Testis (tissue), 3 donors: ENCODE results near the gene C10orf120. TPM values are rescaled to one million over a fixed set of nuclear protein-coding genes. Genes with fewer than 3 reads are reported as not detected.

ENCODE experiments used
- DNase-seq: peaks from one replicate; pipeline ENCODE4 v3.0.0-alpha.2; 2019
- H3K27ac ChIP-seq, 2 donors: fragments of 200-600 bp; sonication (generic); one replicate each; pipeline ENCODE4 v1.5.1; 2019
- H3K27me3 ChIP-seq: fragments of 200-600 bp; sonication (generic); one replicate; pipeline ENCODE4 v1.5.1; 2019
- H3K36me3 ChIP-seq: fragments of 200-600 bp; sonication (generic); one replicate; pipeline ENCODE4 v1.5.1; 2017; ENCODE audit warnings: low read depth; ENCODE audit errors: missing control alignments
- H3K4me1 ChIP-seq: fragments of 200-600 bp; sonication (generic); one replicate; pipeline ENCODE4 v1.5.1; 2019
- H3K4me3 ChIP-seq, 2 donors: fragments of 200-600 bp; sonication (generic); one replicate each; pipeline ENCODE4 v1.5.1; 2017 to 2019
- H3K9me3 ChIP-seq: fragments of 200-600 bp; sonication (generic); one replicate; pipeline ENCODE4 v1.5.1; 2017
- POLR2A ChIP-seq: fragments of 450-650 bp; IDR thresholded peaks from one replicate; pipeline ENCODE4 v1.6.1; 2017; ENCODE audit warnings: antibody characterized with exemption, mild to moderate bottlenecking, moderate library complexity
- whole genome bisulfite sequencing, 2 donors: methylation state at CpG; one replicate each; pipeline ENCODE4 v1.1.5; 2018; 5-methylcytosine and 5-hydroxymethylcytosine counted together
- intact Hi-C: fragments of 100-400 bp; cut with DNase I; formaldehyde crosslinking; loops from one replicate; pipeline ENCODE4 v1.15.1; 2023; ENCODE audit warnings: low total_unique reads
- polyA plus RNA-seq: library from polyadenylated mRNA; stranded (reverse); fragments of 350-450 nt; fragmentation: Illumina TruSeq; extraction: RNeasy Lipid Tissue Mini Kit (QIAGEN cat#74804); gene quantifications from one replicate; pipeline ENCODE4 v1.2.3, GENCODE V29; 2014; ENCODE audit warnings: low read depth, low replicate concordance; ENCODE audit not compliant: insufficient read depth
- total RNA-seq, 2 donors: library from RNA; depleted of rRNA; stranded (reverse); fragments of >200 nt; gene quantifications; one replicate each; pipeline ENCODE4 v1.2.3, GENCODE V29; 2016
- TF ChIP-seq, protein P1 (sequence below), 3 experiments: fragments of 450-650 bp in 2 of 3; fragments of 200-600 bp in 1 of 3; sonication (generic) in 1 of 3; IDR thresholded peaks; one replicate each; pipeline ENCODE4 v1.5.1; 2016 to 2019; ENCODE audit warnings: antibody characterized with exemption in 3 of 3, mild to moderate bottlenecking in 2 of 3, moderate library complexity in 1 of 3

The C10orf120 gene
- total and polyA plus RNA-seq, 3 donors from 2014 or later = 7.9 to 36.6 (median 11.9) TPM

- no peak for DNase-seq
- no peak overlapping the region for H3K4me3 ChIP-seq
- intact Hi-C loops = no loop called here
- 77 to 85% methylated on average over 9 of the region's 9 CpGs for WGBS, 2 donors
- TF ChIP-seq, protein P1, sequence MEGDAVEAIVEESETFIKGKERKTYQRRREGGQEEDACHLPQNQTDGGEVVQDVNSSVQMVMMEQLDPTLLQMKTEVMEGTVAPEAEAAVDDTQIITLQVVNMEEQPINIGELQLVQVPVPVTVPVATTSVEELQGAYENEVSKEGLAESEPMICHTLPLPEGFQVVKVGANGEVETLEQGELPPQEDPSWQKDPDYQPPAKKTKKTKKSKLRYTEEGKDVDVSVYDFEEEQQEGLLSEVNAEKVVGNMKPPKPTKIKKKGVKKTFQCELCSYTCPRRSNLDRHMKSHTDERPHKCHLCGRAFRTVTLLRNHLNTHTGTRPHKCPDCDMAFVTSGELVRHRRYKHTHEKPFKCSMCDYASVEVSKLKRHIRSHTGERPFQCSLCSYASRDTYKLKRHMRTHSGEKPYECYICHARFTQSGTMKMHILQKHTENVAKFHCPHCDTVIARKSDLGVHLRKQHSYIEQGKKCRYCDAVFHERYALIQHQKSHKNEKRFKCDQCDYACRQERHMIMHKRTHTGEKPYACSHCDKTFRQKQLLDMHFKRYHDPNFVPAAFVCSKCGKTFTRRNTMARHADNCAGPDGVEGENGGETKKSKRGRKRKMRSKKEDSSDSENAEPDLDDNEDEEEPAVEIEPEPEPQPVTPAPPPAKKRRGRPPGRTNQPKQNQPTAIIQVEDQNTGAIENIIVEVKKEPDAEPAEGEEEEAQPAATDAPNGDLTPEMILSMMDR (IDR thresholded peaks at IDR 0.05) = no peak
- TF ChIP-seq POLR2A = no peak
- H3K27me3 ChIP-seq = no peaks in the 10 kb centered on the region
- H3K36me3 ChIP-seq = no peaks in the 10 kb centered on the region
- H3K27ac ChIP-seq = no peak overlapping the region
- no peaks in the 10 kb centered on the region for H3K9me3 ChIP-seq
- peaks cover 11% of the 10 kb centered on the region for H3K4me1 ChIP-seq
These were observed 15.9 kb upstream of the C10orf120 start for GRCh38 chr10:122715576-122715975.

DNA sequence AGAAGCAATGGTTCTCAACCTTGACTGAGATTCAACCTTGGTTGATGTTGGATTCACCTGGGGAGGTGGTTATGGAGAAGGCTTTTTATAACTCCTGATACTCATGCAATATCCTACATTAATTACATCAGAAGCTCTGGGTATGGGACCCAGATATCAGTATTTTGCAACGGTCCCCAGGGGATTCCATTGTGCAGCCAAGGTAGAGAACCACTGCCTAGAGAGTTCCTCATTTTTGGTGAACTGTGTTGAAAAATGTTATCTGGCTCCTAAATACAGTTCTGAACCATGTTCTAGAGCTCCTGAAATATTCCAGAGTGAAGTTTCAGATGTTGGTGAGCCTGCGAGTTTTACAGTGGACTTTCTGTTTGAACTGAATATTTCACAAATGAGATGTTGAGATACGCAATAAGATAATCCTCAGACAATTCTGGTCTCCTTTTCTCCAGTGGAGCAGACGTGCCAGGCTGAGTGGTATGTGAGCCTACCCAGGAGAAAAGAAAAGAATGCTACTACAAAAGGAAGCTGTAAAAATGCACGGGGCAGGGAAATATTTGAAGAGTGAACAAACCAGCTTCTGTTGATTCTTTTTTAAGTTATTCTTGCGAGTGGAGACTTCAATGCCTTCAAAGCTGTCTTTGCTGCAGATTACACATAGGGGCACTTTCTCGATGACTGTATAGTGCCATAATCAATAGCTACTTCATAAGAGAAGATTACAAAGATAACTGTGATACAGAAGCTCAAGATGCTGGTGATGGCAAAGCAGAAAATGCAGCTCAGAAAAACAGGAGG, 13.6 kb upstream of the C10orf120 start:
- no peak overlapping the region for H3K27ac ChIP-seq
- H3K27me3 ChIP-seq = no peaks in the 10 kb centered on the region
- H3K36me3 ChIP-seq = no peaks in the 10 kb centered on the region
- TF ChIP-seq, protein P1 (IDR thresholded peaks at IDR 0.05) = no peak
- TF ChIP-seq POLR2A = no peak
- DNase-seq = no peak
- no peaks in the 10 kb centered on the region for H3K9me3 ChIP-seq
- H3K4me3 ChIP-seq = no peak overlapping the region
- intact Hi-C loops = no loop called here
- WGBS, 2 donors = 75 to 83% methylated on average over 7 of the region's 7 CpGs
- peaks cover 14% of the 10 kb centered on the region for H3K4me1 ChIP-seq

- intact Hi-C loops = no loop called here
- WGBS, 2 donors = 40 to 82% methylated on average over 1 of the region's 1 CpG
These were observed 10.9 kb upstream of the C10orf120 start for GRCh38 chr10:122710576-122710975.

DNA sequence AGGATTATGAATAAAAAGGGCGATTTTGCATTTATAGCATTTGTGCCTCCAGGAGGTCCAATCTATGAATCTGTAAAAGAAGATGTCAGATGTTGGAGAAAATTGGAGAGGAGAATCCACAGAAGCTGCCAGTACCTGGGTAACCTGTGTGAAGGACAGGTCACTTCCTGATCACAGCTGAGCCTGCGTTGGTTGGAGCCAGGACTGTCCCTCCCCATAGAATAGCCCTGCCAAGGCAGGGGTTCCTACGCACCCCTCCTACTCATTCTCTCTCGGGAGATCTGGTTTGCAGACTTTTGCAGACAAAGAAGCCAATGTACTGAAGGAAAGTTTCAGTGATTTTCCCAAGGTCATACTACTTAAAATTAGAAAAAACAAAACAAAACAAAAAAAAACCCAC, 10.3 kb upstream of the C10orf120 start:
- TF ChIP-seq POLR2A = no peak
- TF ChIP-seq, protein P1 (IDR thresholded peaks at IDR 0.05) = no peak
- H3K9me3 ChIP-seq = no peaks in the 10 kb centered on the region

More at GRCh38 chr10:122710576-122710975, 10.9 kb upstream of the C10orf120 start:
- Histone ChIP-seq H3K4me1 (peaks cover 14% of the 10 kb centered on the region), H3K27ac (peak overlapping the region; percentile 21 to 44), H3K9me3 (no peaks in the 10 kb centered on the region), H3K36me3 (no peaks in the 10 kb centered on the region), H3K27me3 (no peaks in the 10 kb centered on the region), H3K4me3 (no peak overlapping the region)
- no peak for TF ChIP-seq POLR2A
- TF ChIP-seq, protein P1 (IDR thresholded peaks at IDR 0.05) = no peak
- DNase-seq = no peak

GRCh38 chr10:122707535-122707934, 7.9 kb upstream of the C10orf120 start:
- Histone ChIP-seq H3K4me1 (peaks cover 14% of the 10 kb centered on the region), H3K27me3 (no peaks in the 10 kb centered on the region), H3K36me3 (no peaks in the 10 kb centered on the region), H3K9me3 (no peaks in the 10 kb centered on the region), H3K27ac (no peak overlapping the region), H3K4me3 (no peak overlapping the region)
- intact Hi-C loops = no loop called here
- TF ChIP-seq, protein P1 (IDR thresholded peaks at IDR 0.05) = no peak
- no peak for TF ChIP-seq POLR2A
- no peak for DNase-seq
- WGBS, 2 donors = 72 to 81% methylated on average over 8 to 9 of the region's 9 CpGs

More for the DNA sequence above, 10.3 kb upstream of the C10orf120 start:
- intact Hi-C loops = no loop called here
- Histone ChIP-seq H3K27me3 (no peaks in the 10 kb centered on the region), H3K4me1 (peaks cover 14% of the 10 kb centered on the region), H3K27ac (peak overlapping the region; percentile 21 to 44), H3K4me3 (no peak overlapping the region), H3K36me3 (no peaks in the 10 kb centered on the region)
- DNase-seq = peak; percentile 77
- 27 to 34% methylated on average over 4 of the region's 4 CpGs for WGBS, 2 donors
